Trophoblast cell (in vitro differentiated cells and primary cell): ENCODE data around the gene SLC48A1.
A peak's percentile ranks its signal among the peaks of the same experiment; 100 is the strongest.

ENCODE experiments used
- DNase-seq, 2 donors: peaks; one replicate each; pipeline ENCODE4 v3.0.0-alpha.2; 2016
- H2AFZ ChIP-seq: 2 replicates; pipeline ENCODE4 v1.6.1; 2013; ENCODE audit warnings: low read length, moderate library complexity, mild to moderate bottlenecking; ENCODE audit not compliant: insufficient read depth, poor library complexity
- H2AK5ac ChIP-seq: 2 replicates; pipeline ENCODE4 v1.6.1; 2013; ENCODE audit warnings: mild to moderate bottlenecking, low read length
- H2BK120ac ChIP-seq: 2 replicates; pipeline ENCODE4 v1.6.1; 2013; ENCODE audit warnings: low read length, mild to moderate bottlenecking, moderate library complexity; ENCODE audit not compliant: insufficient read depth, poor library complexity
- H2BK12ac ChIP-seq: 2 replicates; pipeline ENCODE4 v1.6.1; 2013; ENCODE audit warnings: mild to moderate bottlenecking, low read length, moderate library complexity
- H2BK5ac ChIP-seq: 2 replicates; pipeline ENCODE4 v1.6.1; 2013; ENCODE audit warnings: low read length, low read depth, moderate library complexity, mild to moderate bottlenecking; ENCODE audit not compliant: poor library complexity
- H3K14ac ChIP-seq: 2 replicates; pipeline ENCODE4 v1.6.1; 2013; ENCODE audit warnings: mild to moderate bottlenecking, low read length
- H3K18ac ChIP-seq: 2 replicates; pipeline ENCODE4 v1.6.1; 2013; ENCODE audit warnings: mild to moderate bottlenecking, low read length
- H3K23ac ChIP-seq: 2 replicates; pipeline ENCODE4 v1.6.1; 2013; ENCODE audit warnings: low read length
- H3K27ac ChIP-seq: 2 replicates; pipeline ENCODE4 v1.5.1; 2013; ENCODE audit warnings: low read depth, mild to moderate bottlenecking, inconsistent platforms, low read length, moderate library complexity
- H3K27me3 ChIP-seq: 2 replicates; pipeline ENCODE4 v1.6.1; 2013; ENCODE audit warnings: inconsistent platforms, mild to moderate bottlenecking, low read length, moderate library complexity; ENCODE audit not compliant: insufficient read depth
- H3K36me3 ChIP-seq, 2 experiments: 1 replicate in 1 of 2; 2 replicates in 1 of 2; pipeline ENCODE4 v1.6.1; 2013; ENCODE audit warnings: low read length in 2 of 2, mild to moderate bottlenecking in 2 of 2, moderate library complexity in 1 of 2; ENCODE audit not compliant: insufficient read depth in 2 of 2, control insufficient read depth in 1 of 2
- H3K4ac ChIP-seq: 2 replicates; pipeline ENCODE4 v1.6.1; 2013; ENCODE audit warnings: low read depth, mild to moderate bottlenecking, low read length, moderate library complexity
- H3K4me1 ChIP-seq, 2 experiments: 1 replicate in 1 of 2; 2 replicates in 1 of 2; pipeline ENCODE4 v1.6.1; 2013; ENCODE audit warnings: low read length in 2 of 2, mild to moderate bottlenecking in 2 of 2, moderate library complexity in 1 of 2; ENCODE audit not compliant: insufficient read depth in 2 of 2, control insufficient read depth in 1 of 2
- H3K4me2 ChIP-seq: 2 replicates; pipeline ENCODE4 v1.6.1; 2013; ENCODE audit warnings: inconsistent platforms, mild to moderate bottlenecking, low read length, moderate library complexity
- H3K4me3 ChIP-seq: 2 replicates; pipeline ENCODE4 v1.5.1; 2013; ENCODE audit warnings: mild to moderate bottlenecking, low read depth, low read length, inconsistent platforms
- H3K79me1 ChIP-seq: one replicate; pipeline ENCODE4 v1.6.1; 2013; ENCODE audit warnings: low read length
- H3K79me2 ChIP-seq: 2 replicates; pipeline ENCODE4 v1.6.1; 2013; ENCODE audit warnings: low read length, mild to moderate bottlenecking; ENCODE audit not compliant: control insufficient read depth, insufficient read depth, poor library complexity
- H3K9ac ChIP-seq: 2 replicates; pipeline ENCODE4 v1.6.1; 2013; ENCODE audit warnings: mild to moderate bottlenecking, low read length
- H3K9me3 ChIP-seq: 2 replicates; pipeline ENCODE4 v1.6.1; 2013; ENCODE audit warnings: low read depth, mild to moderate bottlenecking, control low read depth, inconsistent platforms, low read length; ENCODE audit not compliant: insufficient read depth
- H4K12ac ChIP-seq: 2 replicates; pipeline ENCODE4 v1.6.1; 2013; ENCODE audit warnings: low read depth, mild to moderate bottlenecking, low read length, moderate library complexity
- H4K8ac ChIP-seq: 2 replicates; pipeline ENCODE4 v1.6.1; 2013; ENCODE audit warnings: low read depth, mild to moderate bottlenecking, low read length, moderate library complexity
- H4K91ac ChIP-seq: one replicate; pipeline ENCODE4 v1.6.1; 2013; ENCODE audit warnings: low read depth, mild to moderate bottlenecking, low read length, moderate library complexity
- WGBS: extraction: QIAGEN DNeasy Blood & Tissue Kit; methylation state at CpG from one replicate; pipeline ENCODE4 v1.1.7; 2013; ENCODE audit warnings: missing lambda C conversion rate; ENCODE audit not compliant: insufficient read length, insufficient coverage; ENCODE audit errors: extremely low coverage; 5-methylcytosine and 5-hydroxymethylcytosine counted together

The SLC48A1 gene

GRCh38 chr12:47803191-47803875 lies 30.3 kb downstream of the SLC48A1 start:
- no peak overlapping the region for H2BK5ac ChIP-seq
- peaks cover 31 to 37% of the 10 kb centered on the region in 2 experiments for H3K4me1 ChIP-seq
- DNase-seq = no peak
- H4K8ac ChIP-seq = no peak overlapping the region
- no peak overlapping the region for H3K4me2 ChIP-seq
- no peak overlapping the region for H3K9ac ChIP-seq
- no peaks in the 10 kb centered on the region for H3K9me3 ChIP-seq
- peaks cover 34 to 42% of the 10 kb centered on the region in 2 experiments for H3K36me3 ChIP-seq
- peak overlapping the region; percentile 55 for H3K23ac ChIP-seq
- no peak overlapping the region for H3K27ac ChIP-seq
- H3K4me3 ChIP-seq = no peak overlapping the region
- H4K12ac ChIP-seq = no peak overlapping the region
- peaks cover 23% of the 10 kb centered on the region for H3K79me2 ChIP-seq
- H2BK12ac ChIP-seq = no peak overlapping the region
- no peak overlapping the region for H2BK120ac ChIP-seq
- no peak overlapping the region for H3K14ac ChIP-seq
- no peak overlapping the region for H4K91ac ChIP-seq
- H2AK5ac ChIP-seq = no peak overlapping the region
- no CpG with 5 or more reads among the region's 12 CpGs for WGBS
- peak overlapping the region; percentile 15 for H3K18ac ChIP-seq
- H3K79me1 ChIP-seq = peaks cover 4% of the 10 kb centered on the region
- H3K4ac ChIP-seq = peak overlapping the region; percentile 25
- no peak overlapping the region for H2AFZ ChIP-seq
- no peaks in the 10 kb centered on the region for H3K27me3 ChIP-seq

GRCh38 chr12:47804171-47804570 lies 31.1 kb downstream of the SLC48A1 start:
- Histone ChIP-seq H3K4me2 (no peak overlapping the region), H4K91ac (no peak overlapping the region), H3K36me3 (peaks cover 29 to 34% of the 10 kb centered on the region in 2 experiments), H3K9me3 (no peaks in the 10 kb centered on the region), H2BK5ac (no peak overlapping the region), H3K14ac (no peak overlapping the region), H4K12ac (no peak overlapping the region), H3K79me2 (peaks cover 30% of the 10 kb centered on the region), H2AFZ (no peak overlapping the region), H3K27ac (no peak overlapping the region), H4K8ac (no peak overlapping the region), H3K4me1 (peaks cover 40 to 46% of the 10 kb centered on the region in 2 experiments), H3K18ac (no peak overlapping the region), H3K9ac (no peak overlapping the region), H3K4me3 (no peak overlapping the region), H2BK120ac (no peak overlapping the region), H3K27me3 (no peaks in the 10 kb centered on the region), H3K23ac (no peak overlapping the region), H3K79me1 (peaks cover 4% of the 10 kb centered on the region), H2BK12ac (no peak overlapping the region), H2AK5ac (no peak overlapping the region), H3K4ac (no peak overlapping the region)
- no CpG with 5 or more reads among the region's 8 CpGs for WGBS
- DNase-seq = no peak

GRCh38 chr12:47805417-47805816 lies 32.4 kb downstream of the SLC48A1 start:
- no peak overlapping the region for H4K91ac ChIP-seq
- peaks cover 32% of the 10 kb centered on the region for H3K79me2 ChIP-seq
- H2BK120ac ChIP-seq = no peak overlapping the region
- no peak overlapping the region for H2AFZ ChIP-seq
- H3K23ac ChIP-seq = no peak overlapping the region
- H3K14ac ChIP-seq = no peak overlapping the region
- H4K12ac ChIP-seq = no peak overlapping the region
- peaks cover 43 to 50% of the 10 kb centered on the region in 2 experiments for H3K4me1 ChIP-seq
- no CpG with 5 or more reads among the region's 2 CpGs for WGBS
- H3K9me3 ChIP-seq = no peaks in the 10 kb centered on the region
- H3K27ac ChIP-seq = no peak overlapping the region
- no peak overlapping the region for H2AK5ac ChIP-seq
- H2BK5ac ChIP-seq = no peak overlapping the region
- no peaks in the 10 kb centered on the region for H3K27me3 ChIP-seq
- H3K4me3 ChIP-seq = no peak overlapping the region
- peaks cover 27% of the 10 kb centered on the region in 2 experiments for H3K36me3 ChIP-seq
- H4K8ac ChIP-seq = no peak overlapping the region
- H3K79me1 ChIP-seq = peaks cover 4% of the 10 kb centered on the region
- no peak overlapping the region for H2BK12ac ChIP-seq
- no peak overlapping the region for H3K18ac ChIP-seq
- no peak overlapping the region for H3K4me2 ChIP-seq
- H3K4ac ChIP-seq = peak overlapping the region; percentile 1
- no peak overlapping the region for H3K9ac ChIP-seq
- DNase-seq = no peak

GRCh38 chr12:47807338-47807737 lies 34.3 kb downstream of the SLC48A1 start:
- peak overlapping the region; percentile 23 for H2AFZ ChIP-seq
- H2BK120ac ChIP-seq = no peak overlapping the region
- no peak overlapping the region for H4K8ac ChIP-seq
- H3K4ac ChIP-seq = peak overlapping the region; percentile 38
- WGBS = no CpG with 5 or more reads among the region's 5 CpGs
- DNase-seq = no peak
- H2BK12ac ChIP-seq = no peak overlapping the region
- H3K14ac ChIP-seq = no peak overlapping the region
- no peak overlapping the region for H3K4me2 ChIP-seq
- no peak overlapping the region for H2AK5ac ChIP-seq
- H3K4me3 ChIP-seq = no peak overlapping the region
- no peaks in the 10 kb centered on the region for H3K9me3 ChIP-seq
- H3K79me2 ChIP-seq = peaks cover 40% of the 10 kb centered on the region
- H4K91ac ChIP-seq = no peak overlapping the region
- H3K36me3 ChIP-seq = peaks cover 20 to 21% of the 10 kb centered on the region in 2 experiments
- H3K9ac ChIP-seq = no peak overlapping the region
- H4K12ac ChIP-seq = no peak overlapping the region
- peaks cover 3% of the 10 kb centered on the region for H3K79me1 ChIP-seq
- no peak overlapping the region for H3K18ac ChIP-seq
- no peak overlapping the region for H3K23ac ChIP-seq
- peaks cover 52 to 55% of the 10 kb centered on the region in 2 experiments for H3K4me1 ChIP-seq
- no peak overlapping the region for H2BK5ac ChIP-seq
- H3K27ac ChIP-seq = no peak overlapping the region
- H3K27me3 ChIP-seq = no peaks in the 10 kb centered on the region
